NB4 (cell line): ENCODE data around the gene RPL22.

Experiments
- DNase-seq: peaks from one replicate; pipeline ENCODE4 v3.0.0; 2010; ENCODE audit warnings: low read depth
- H3K4me3 ChIP-seq: one replicate; pipeline ENCODE4 v1.5.1; 2011; ENCODE audit warnings: mild to moderate bottlenecking, low read depth, low read length, moderate library complexity
- MYC ChIP-seq: IDR thresholded peaks from 2 replicates; pipeline ENCODE4 v1.6.1; 2011; ENCODE audit warnings: low read depth, low read length
- POLR2A ChIP-seq: IDR thresholded peaks from 2 replicates; pipeline ENCODE4 v1.6.1; 2011; ENCODE audit warnings: mild to moderate bottlenecking; ENCODE audit not compliant: insufficient read length; ENCODE audit errors: extremely low read depth
- TF ChIP-seq, protein P1 (sequence below): IDR thresholded peaks from one replicate; pipeline ENCODE4 v1.5.1; 2012; ENCODE audit warnings: low read depth, low read length
- TF ChIP-seq, protein P2 (sequence below): IDR thresholded peaks from 2 replicates; pipeline ENCODE4 v1.6.1; 2011; ENCODE audit warnings: low read depth, low read length

Gene RPL22

DNA sequence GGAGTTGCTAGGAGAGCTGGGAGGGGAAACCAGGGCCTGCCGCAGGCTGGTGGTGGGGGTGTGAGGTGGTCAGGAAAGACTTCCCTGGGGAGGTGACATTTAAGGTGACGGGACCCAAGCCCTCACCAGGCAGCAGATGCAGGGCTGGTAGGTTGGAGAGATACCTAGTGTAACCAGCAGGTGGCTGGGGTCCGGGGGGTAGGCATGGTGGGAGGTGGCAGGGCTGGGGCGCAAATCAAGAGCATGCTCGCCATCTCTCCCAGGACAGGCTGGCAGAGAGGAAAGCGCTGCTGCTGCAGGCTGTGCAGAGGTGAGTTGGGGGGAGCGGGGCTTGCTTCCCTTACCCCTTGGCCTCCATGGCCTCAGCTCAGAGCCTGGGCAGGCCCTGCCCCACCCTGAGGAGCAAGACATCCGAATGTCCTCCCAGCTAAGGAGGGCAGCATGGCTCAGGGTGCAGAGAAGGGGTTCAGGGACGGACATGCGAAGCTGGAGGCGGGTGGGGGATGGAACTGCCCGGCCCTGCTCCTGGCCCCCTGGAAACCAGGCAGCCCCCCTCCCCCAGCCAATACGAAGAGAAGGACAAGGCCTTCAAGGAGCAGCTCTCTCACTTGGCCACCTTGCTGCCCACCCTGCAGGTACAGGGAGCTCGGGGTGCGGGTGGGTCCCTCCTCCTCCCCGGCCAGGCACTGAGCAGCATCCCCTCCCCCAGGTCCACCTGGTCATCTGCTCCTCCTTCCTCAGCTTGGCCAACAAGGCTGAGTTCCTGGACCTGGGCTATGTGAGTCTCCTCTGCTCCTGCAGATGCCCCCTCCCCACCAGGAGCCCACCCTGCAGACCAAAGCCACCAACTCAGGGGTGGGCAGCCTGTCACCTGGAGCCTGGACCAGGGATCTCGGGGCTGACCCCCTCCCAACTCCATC is 10.5 kb upstream of the RPL22 start:
- peak; percentile 49 for DNase-seq
- H3K4me3 ChIP-seq: peak overlapping the region; percentile 12
- TF ChIP-seq, protein P1, sequence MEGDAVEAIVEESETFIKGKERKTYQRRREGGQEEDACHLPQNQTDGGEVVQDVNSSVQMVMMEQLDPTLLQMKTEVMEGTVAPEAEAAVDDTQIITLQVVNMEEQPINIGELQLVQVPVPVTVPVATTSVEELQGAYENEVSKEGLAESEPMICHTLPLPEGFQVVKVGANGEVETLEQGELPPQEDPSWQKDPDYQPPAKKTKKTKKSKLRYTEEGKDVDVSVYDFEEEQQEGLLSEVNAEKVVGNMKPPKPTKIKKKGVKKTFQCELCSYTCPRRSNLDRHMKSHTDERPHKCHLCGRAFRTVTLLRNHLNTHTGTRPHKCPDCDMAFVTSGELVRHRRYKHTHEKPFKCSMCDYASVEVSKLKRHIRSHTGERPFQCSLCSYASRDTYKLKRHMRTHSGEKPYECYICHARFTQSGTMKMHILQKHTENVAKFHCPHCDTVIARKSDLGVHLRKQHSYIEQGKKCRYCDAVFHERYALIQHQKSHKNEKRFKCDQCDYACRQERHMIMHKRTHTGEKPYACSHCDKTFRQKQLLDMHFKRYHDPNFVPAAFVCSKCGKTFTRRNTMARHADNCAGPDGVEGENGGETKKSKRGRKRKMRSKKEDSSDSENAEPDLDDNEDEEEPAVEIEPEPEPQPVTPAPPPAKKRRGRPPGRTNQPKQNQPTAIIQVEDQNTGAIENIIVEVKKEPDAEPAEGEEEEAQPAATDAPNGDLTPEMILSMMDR: no peak
- TF ChIP-seq MYC: no peak
- TF ChIP-seq POLR2A: no peak
- TF ChIP-seq, protein P2, sequence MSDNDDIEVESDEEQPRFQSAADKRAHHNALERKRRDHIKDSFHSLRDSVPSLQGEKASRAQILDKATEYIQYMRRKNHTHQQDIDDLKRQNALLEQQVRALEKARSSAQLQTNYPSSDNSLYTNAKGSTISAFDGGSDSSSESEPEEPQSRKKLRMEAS: no peak

DNA sequence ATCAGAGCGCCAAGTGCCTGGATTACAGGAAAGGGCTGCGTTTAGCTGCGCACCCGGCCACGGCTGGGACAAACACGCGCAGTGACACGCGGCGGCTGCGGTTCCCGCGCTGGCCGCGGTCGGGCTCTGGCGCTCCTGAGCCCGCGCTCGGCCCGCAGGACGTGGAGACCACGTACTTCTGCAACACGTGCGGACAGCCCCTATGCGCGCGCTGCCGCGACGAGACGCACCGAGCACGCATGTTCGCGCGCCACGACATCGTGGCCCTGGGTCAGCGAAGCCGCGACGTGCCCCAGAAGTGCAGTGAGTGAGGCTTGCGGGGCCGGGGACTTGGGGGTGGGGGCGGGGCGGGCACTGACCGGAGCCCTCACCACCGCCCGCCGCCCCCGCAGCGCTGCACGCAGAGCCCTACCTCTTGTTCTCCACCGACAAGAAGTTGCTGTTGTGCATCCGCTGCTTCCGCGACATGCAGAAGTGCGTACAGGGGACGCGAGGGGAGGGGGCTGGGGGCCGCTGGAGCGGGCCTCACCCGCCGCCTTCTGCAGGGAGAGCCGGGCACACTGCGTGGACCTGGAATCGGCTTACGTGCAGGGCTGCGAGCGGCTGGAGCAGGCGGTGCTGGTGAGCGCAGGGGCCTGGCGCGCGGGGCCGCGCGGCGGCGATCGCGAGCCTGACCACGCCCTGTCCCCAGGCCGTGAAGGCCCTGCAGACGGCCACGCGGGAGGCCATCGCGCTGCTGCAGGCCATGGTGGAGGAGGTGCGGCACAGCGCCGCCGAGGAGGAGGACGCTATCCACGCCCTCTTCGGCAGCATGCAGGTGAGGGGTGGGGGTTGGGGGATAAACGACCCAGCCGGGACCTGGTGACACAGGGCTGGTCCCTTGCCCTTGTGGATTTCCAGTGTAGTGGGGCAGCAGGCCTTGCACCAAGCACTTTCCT is 9.6 kb upstream of the RPL22 start:
- peak; percentile 66 for DNase-seq
- TF ChIP-seq, protein P2: peak; percentile 46; the same call in 1 of the 2 replicates
- TF ChIP-seq POLR2A (no peak), MYC (no peak; the same call in 1 of the 2 replicates)
- TF ChIP-seq, protein P1: peak; percentile 15
- H3K4me3 ChIP-seq: peak overlapping the region; percentile 12

DNA sequence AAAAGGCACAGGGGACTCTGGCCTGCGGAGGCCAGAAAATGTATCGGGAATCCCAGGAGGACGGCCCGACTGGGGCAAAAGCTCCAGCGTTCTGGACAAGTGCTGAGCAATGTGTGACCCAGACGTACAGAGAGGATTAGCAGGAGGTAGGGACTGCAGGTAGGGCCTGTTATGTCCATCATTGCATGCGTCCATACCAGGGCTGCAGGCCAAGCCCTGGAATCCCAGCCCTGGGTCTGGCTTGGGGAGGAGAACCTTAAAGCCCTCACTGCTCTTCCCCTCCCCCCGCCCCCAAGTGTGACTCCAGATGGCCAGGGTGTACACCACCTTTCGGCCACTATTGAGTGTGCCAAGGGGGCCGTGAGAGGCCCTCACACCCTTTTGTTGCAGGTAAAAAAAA is 8.5 kb upstream of the RPL22 start:
- H3K4me3 ChIP-seq: no peak overlapping the region
- no peak for TF ChIP-seq MYC
- TF ChIP-seq, protein P2: no peak
- no peak for DNase-seq

DNA sequence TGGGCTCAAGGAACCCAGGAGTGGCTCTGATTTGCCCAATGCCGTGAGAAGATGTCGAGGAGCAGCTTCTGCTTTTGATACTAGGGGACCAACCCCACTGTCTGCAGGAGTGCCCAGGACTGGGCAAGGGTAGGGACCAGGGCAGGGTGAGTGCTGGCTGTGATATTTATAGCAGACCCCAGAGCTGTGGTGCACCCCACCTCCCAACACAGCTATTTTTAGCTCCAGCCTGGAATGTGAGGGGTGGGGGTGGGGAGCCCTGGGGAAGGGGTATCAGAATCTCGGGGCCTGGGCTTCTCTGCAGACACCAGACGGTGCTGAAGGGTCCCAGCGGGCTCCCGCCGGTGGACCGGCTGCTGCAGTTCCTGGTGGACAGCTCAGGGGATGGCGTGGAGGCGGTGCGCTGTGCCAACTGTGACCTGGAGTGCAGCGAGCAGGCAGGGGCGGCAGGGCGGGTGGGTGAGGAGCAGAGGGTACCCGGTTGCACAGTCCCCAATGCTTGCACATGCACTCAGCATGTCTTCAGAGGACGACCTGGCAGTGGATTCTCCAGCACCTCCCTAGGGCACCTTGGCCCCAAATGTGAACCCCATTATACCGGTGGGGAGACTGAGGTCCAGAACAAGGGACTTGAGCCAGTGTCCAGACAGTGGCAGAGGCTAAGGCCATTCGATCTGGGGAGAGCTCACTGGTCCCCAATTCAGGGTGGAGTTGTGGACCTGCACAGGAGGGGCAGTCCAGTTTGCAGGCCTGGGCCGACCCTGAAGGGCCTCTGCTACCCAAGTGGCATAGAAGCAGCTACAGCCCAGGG is 7.9 kb upstream of the RPL22 start:
- H3K4me3 ChIP-seq: no peak overlapping the region
- no peak for DNase-seq
- TF ChIP-seq, protein P1: no peak
- TF ChIP-seq MYC: no peak
- TF ChIP-seq, protein P2: no peak
- TF ChIP-seq POLR2A: no peak

DNA sequence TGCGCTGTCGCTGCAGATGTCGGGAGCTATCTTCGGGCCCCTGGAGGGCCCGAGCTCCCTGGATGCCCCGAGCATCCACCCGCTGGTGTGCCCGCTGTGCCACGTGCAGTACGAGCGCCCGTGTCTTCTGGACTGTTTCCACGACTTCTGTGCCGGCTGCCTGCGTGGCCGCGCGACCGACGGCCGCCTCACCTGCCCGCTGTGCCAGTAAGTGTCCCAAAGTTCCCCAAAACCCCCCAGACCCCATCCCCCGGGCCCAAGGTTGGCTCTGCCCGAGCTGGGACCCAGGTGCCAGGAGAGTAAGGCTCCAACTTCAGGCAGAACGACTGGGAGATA is 7.1 kb upstream of the RPL22 start:
- TF ChIP-seq, protein P1: no peak
- TF ChIP-seq MYC: no peak
- TF ChIP-seq, protein P2: no peak
- no peak for TF ChIP-seq POLR2A
- DNase-seq: no peak
- no peak overlapping the region for H3K4me3 ChIP-seq
